Neural cell (in vitro differentiated cells): ENCODE measurements around the gene NOTCH4. TPM values are rescaled to one million over a fixed set of nuclear protein-coding genes. Genes with fewer than 3 reads are reported as not detected.

ENCODE experiments used
- H2AFZ ChIP-seq: fragments of 200-600, 300-800 bp; sonication (generic), shearing (Covaris generic); 2 replicates; pipeline ENCODE4 v1.6.0; 2014; ENCODE audit warnings: low read depth, mild to moderate bottlenecking, antibody characterized with exemption, low read length, moderate library complexity
- H3F3A ChIP-seq: fragments of 200-600 bp; shearing (Covaris generic); 2 replicates; pipeline ENCODE4 v1.6.1; 2016; ENCODE audit warnings: mild to moderate bottlenecking, moderate library complexity, mixed read lengths, antibody characterized with exemption, low read length; ENCODE audit not compliant: insufficient read depth, poor library complexity, severe bottlenecking
- H3K27ac ChIP-seq: fragments of 200-600, 300-800 bp; sonication (generic), shearing (Covaris generic); 2 replicates; pipeline ENCODE4 v1.5.1; 2014; ENCODE audit warnings: mild to moderate bottlenecking, low read length, moderate library complexity
- H3K27me3 ChIP-seq: fragments of 300-800, 200-600 bp; sonication (generic), shearing (Covaris generic); 2 replicates; pipeline ENCODE4 v1.6.0; 2014; ENCODE audit warnings: mild to moderate bottlenecking, low read depth, low read length, moderate library complexity; ENCODE audit not compliant: insufficient read depth
- H3K36me3 ChIP-seq: fragments of 300-800, 200-600 bp; sonication (generic), shearing (Covaris generic); 2 replicates; pipeline ENCODE4 v1.5.1; 2014; ENCODE audit warnings: mild to moderate bottlenecking, antibody characterized with exemption, low read length, moderate library complexity; ENCODE audit not compliant: insufficient read depth
- H3K4me2 ChIP-seq: fragments of 300-800, 200-600 bp; sonication (generic), shearing (Covaris generic); 2 replicates; pipeline ENCODE4 v1.6.0; 2014; ENCODE audit warnings: mild to moderate bottlenecking, low read length
- H3K4me3 ChIP-seq: fragments of 300-800, 200-600 bp; sonication (generic), shearing (Covaris generic); 2 replicates; pipeline ENCODE4 v1.5.1; 2014; ENCODE audit warnings: mild to moderate bottlenecking, low read length, moderate library complexity
- H3K79me2 ChIP-seq: fragments of 200-600 bp; shearing (Covaris generic); replicated peaks from 2 replicates; pipeline ENCODE4 v1.6.0; 2014; ENCODE audit warnings: mild to moderate bottlenecking, low read length, moderate library complexity; ENCODE audit not compliant: insufficient read depth
- H3K9ac ChIP-seq: fragments of 300-800, 200-600 bp; sonication (generic), shearing (Covaris generic); 2 replicates; pipeline ENCODE4 v1.6.1; 2016; ENCODE audit warnings: mild to moderate bottlenecking, low read length, mixed read lengths
- H3K9me2 ChIP-seq: fragments of 200-600 bp; shearing (Covaris generic); 2 replicates; pipeline ENCODE4 v1.6.1; 2016; ENCODE audit warnings: mild to moderate bottlenecking, low read length, mixed read lengths; ENCODE audit not compliant: insufficient read depth
- H3K9me3 ChIP-seq: fragments of 200-600, 300-800 bp; sonication (generic), shearing (Covaris generic); 2 replicates; pipeline ENCODE4 v1.6.1; 2016; ENCODE audit warnings: mild to moderate bottlenecking, mixed run types, low read length, moderate library complexity, mixed read lengths
- H4K20me1 ChIP-seq: fragments of 200-600 bp; shearing (Covaris generic); 2 replicates; pipeline ENCODE4 v1.6.1; 2016; ENCODE audit warnings: mild to moderate bottlenecking, mixed run types; ENCODE audit not compliant: insufficient read depth
- EP300 ChIP-seq: fragments of 450-650 bp; conservative IDR thresholded peaks from 2 replicates; pipeline ENCODE4 v1.6.1; 2014; ENCODE audit warnings: antibody characterized with exemption, mild to moderate bottlenecking, moderate library complexity; ENCODE audit not compliant: poor library complexity, severe bottlenecking
- EZH2 ChIP-seq: fragments of 200-600, 300-800 bp; shearing (Covaris generic), sonication (generic); IDR thresholded peaks from 2 replicates; pipeline ENCODE4 v1.6.1; 2014; ENCODE audit warnings: antibody characterized with exemption, low read length, borderline replicate concordance, mild to moderate bottlenecking; ENCODE audit not compliant: insufficient read depth, poor library complexity, severe bottlenecking
- MXI1 ChIP-seq: fragments of 450-650 bp; conservative IDR thresholded peaks from 2 replicates; pipeline ENCODE4 v1.6.1; 2014; ENCODE audit warnings: antibody characterized with exemption, mild to moderate bottlenecking; ENCODE audit not compliant: poor library complexity, severe bottlenecking
- POLR2AphosphoS5 ChIP-seq: IDR thresholded peaks from 2 replicates; pipeline ENCODE4 v1.6.1; 2012
- RAD21 ChIP-seq: fragments of 450-650 bp; conservative IDR thresholded peaks from 2 replicates; pipeline ENCODE4 v1.6.1; 2014; ENCODE audit warnings: antibody characterized with exemption, mild to moderate bottlenecking, moderate library complexity
- SMC3 ChIP-seq: fragments of 450-650 bp; conservative IDR thresholded peaks from 2 replicates; pipeline ENCODE4 v1.6.1; 2014; ENCODE audit warnings: antibody characterized with exemption, mild to moderate bottlenecking, moderate library complexity; ENCODE audit not compliant: poor library complexity
- TAF1 ChIP-seq: IDR thresholded peaks from 2 replicates; pipeline ENCODE4 v1.6.1; 2012; ENCODE audit warnings: low read depth
- polyA plus RNA-seq: library from polyadenylated mRNA; depleted of rRNA; stranded (reverse); fragments of >200 nt; gene quantifications from 2 replicates; pipeline ENCODE4 v1.2.3, GENCODE V29; 2014
- TF ChIP-seq, protein P1 (sequence below): IDR thresholded peaks from 2 replicates; pipeline ENCODE4 v1.6.1; 2012; ENCODE audit warnings: borderline replicate concordance
- TF ChIP-seq, protein P2 (sequence below): fragments of 450-650 bp; IDR thresholded peaks from 2 replicates; pipeline ENCODE4 v1.5.1; 2014; ENCODE audit warnings: antibody characterized with exemption, mild to moderate bottlenecking, moderate library complexity; ENCODE audit not compliant: poor library complexity, severe bottlenecking

Gene NOTCH4
- polyA plus RNA-seq, 1 donor from 2014 or later: 5.5 TPM

DNA sequence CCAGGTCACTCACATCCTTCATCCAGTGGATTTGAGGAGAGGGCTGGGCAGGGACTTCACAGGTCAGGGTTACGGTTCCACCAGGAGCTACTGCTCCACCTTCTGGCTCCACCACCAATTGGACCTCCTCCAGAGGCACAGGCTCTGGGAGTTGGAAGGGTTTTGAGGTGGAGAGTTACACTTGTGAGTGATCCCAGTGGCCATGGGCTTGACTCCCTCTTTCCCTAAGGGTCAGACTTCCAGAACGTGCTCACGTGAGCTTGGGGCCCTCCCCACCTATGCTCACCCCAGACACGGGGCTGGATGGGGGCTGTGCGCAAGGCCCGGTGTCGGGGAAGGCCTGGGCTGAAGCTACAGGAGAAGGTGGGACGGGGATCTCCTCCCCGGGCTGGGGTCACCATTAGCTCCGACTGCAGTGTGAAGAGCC is 41.3 kb downstream of the NOTCH4 start:
- H2AFZ ChIP-seq: no peak overlapping the region
- no peak overlapping the region for H3K4me2 ChIP-seq
- peaks cover 19% of the 10 kb centered on the region for H3K79me2 ChIP-seq
- no peaks in the 10 kb centered on the region for H4K20me1 ChIP-seq
- H3K9ac ChIP-seq: no peak overlapping the region
- no peak overlapping the region for H3K27ac ChIP-seq
- no peaks in the 10 kb centered on the region for H3F3A ChIP-seq
- no peaks in the 10 kb centered on the region for H3K9me3 ChIP-seq
- H3K9me2 ChIP-seq: no peaks in the 10 kb centered on the region
- H3K27me3 ChIP-seq: no peaks in the 10 kb centered on the region
- TF ChIP-seq, protein P1, sequence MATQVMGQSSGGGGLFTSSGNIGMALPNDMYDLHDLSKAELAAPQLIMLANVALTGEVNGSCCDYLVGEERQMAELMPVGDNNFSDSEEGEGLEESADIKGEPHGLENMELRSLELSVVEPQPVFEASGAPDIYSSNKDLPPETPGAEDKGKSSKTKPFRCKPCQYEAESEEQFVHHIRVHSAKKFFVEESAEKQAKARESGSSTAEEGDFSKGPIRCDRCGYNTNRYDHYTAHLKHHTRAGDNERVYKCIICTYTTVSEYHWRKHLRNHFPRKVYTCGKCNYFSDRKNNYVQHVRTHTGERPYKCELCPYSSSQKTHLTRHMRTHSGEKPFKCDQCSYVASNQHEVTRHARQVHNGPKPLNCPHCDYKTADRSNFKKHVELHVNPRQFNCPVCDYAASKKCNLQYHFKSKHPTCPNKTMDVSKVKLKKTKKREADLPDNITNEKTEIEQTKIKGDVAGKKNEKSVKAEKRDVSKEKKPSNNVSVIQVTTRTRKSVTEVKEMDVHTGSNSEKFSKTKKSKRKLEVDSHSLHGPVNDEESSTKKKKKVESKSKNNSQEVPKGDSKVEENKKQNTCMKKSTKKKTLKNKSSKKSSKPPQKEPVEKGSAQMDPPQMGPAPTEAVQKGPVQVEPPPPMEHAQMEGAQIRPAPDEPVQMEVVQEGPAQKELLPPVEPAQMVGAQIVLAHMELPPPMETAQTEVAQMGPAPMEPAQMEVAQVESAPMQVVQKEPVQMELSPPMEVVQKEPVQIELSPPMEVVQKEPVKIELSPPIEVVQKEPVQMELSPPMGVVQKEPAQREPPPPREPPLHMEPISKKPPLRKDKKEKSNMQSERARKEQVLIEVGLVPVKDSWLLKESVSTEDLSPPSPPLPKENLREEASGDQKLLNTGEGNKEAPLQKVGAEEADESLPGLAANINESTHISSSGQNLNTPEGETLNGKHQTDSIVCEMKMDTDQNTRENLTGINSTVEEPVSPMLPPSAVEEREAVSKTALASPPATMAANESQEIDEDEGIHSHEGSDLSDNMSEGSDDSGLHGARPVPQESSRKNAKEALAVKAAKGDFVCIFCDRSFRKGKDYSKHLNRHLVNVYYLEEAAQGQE: no peak
- TF ChIP-seq EP300: no peak
- TF ChIP-seq TAF1: no peak
- TF ChIP-seq EZH2: no peak
- no peak for TF ChIP-seq RAD21
- no peak for TF ChIP-seq MXI1
- TF ChIP-seq SMC3: no peak
- TF ChIP-seq POLR2AphosphoS5: no peak
- TF ChIP-seq, protein P2, sequence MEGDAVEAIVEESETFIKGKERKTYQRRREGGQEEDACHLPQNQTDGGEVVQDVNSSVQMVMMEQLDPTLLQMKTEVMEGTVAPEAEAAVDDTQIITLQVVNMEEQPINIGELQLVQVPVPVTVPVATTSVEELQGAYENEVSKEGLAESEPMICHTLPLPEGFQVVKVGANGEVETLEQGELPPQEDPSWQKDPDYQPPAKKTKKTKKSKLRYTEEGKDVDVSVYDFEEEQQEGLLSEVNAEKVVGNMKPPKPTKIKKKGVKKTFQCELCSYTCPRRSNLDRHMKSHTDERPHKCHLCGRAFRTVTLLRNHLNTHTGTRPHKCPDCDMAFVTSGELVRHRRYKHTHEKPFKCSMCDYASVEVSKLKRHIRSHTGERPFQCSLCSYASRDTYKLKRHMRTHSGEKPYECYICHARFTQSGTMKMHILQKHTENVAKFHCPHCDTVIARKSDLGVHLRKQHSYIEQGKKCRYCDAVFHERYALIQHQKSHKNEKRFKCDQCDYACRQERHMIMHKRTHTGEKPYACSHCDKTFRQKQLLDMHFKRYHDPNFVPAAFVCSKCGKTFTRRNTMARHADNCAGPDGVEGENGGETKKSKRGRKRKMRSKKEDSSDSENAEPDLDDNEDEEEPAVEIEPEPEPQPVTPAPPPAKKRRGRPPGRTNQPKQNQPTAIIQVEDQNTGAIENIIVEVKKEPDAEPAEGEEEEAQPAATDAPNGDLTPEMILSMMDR: no peak
- no peak overlapping the region for H3K4me3 ChIP-seq
- no peaks in the 10 kb centered on the region for H3K36me3 ChIP-seq

DNA sequence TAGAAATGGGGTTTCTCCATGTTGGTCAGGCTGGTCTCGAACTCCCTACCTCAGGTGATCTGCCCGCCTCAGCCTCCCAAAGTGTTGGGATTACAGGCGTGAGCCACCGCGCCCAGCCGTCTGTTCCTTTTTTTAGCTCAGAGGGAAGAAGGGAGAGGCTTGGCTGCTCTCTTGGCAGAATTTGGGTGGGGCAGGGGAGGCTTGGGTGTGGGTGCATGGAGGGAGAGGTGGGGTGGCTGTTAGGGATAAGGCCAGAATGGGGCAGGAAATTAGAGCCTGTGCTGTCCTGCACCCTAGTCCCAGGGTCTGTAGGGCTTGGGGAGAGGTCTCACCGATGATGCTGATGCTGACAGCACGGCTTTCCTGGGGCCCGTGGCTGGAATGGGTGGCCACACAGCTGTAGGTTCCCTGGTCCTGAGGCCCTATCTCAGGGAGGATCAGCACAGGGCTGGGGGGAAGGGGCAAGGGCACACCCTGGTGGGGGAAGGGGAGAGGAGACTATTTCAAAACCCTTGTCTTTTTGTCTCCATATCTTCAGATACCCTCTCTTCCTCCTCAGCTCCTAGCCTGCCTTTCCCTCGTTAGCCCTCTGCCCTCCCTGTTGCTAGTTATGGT is 41.8 kb downstream of the NOTCH4 start:
- no peaks in the 10 kb centered on the region for H3K36me3 ChIP-seq
- peaks cover 19% of the 10 kb centered on the region for H3K79me2 ChIP-seq
- H3K4me2 ChIP-seq: no peak overlapping the region

More for the DNA sequence above, 41.8 kb downstream of the NOTCH4 start:
- no peak overlapping the region for H3K4me3 ChIP-seq
- H3K9me3 ChIP-seq: no peaks in the 10 kb centered on the region
- no peaks in the 10 kb centered on the region for H3K27me3 ChIP-seq
- no peak overlapping the region for H3K27ac ChIP-seq
- no peaks in the 10 kb centered on the region for H4K20me1 ChIP-seq
- no peak overlapping the region for H2AFZ ChIP-seq
- H3K9me2 ChIP-seq: no peaks in the 10 kb centered on the region
- H3K9ac ChIP-seq: no peak overlapping the region
- TF ChIP-seq, protein P2: no peak
- TF ChIP-seq POLR2AphosphoS5: no peak
- TF ChIP-seq EZH2: no peak
- TF ChIP-seq RAD21: no peak
- TF ChIP-seq, protein P1: no peak
- TF ChIP-seq MXI1: no peak
- no peak for TF ChIP-seq EP300
- no peak for TF ChIP-seq SMC3
- no peak for TF ChIP-seq TAF1
- H3F3A ChIP-seq: peaks cover 3% of the 10 kb centered on the region
